Measurements from ENCODE around the gene TSEN15.
"Not testable (repeated sequence)": the region's sequence is repeated elsewhere in the genome, so short reads cannot be mapped to it uniquely, and the experiment has no call there.

The TSEN15 gene

GRCh38 chr1:184031409-184032107 is 20.0 kb upstream of the TSEN15 start:
- DNase-seq = no peak

- no peak for DNase-seq
Observed at GRCh38 chr1:184032306-184032929, 19.1 kb upstream of the TSEN15 start.

- DNase-seq = no peak
Observed at GRCh38 chr1:184032930-184033418, 18.6 kb upstream of the TSEN15 start.

GRCh38 chr1:184033711-184034167 is 17.8 kb upstream of the TSEN15 start:
- DNase-seq = no peak

GRCh38 chr1:184034761-184035379 is 16.7 kb upstream of the TSEN15 start:
- DNase-seq = no peak

GRCh38 chr1:184035719-184036516 is 15.6 kb upstream of the TSEN15 start:
- no peak for DNase-seq

GRCh38 chr1:184036517-184036949 is 15.0 kb upstream of the TSEN15 start:
- no peak for DNase-seq

GRCh38 chr1:184037849-184038591 is 13.5 kb upstream of the TSEN15 start:
- DNase-seq = no peak

GRCh38 chr1:184039126-184039525 is 12.4 kb upstream of the TSEN15 start:
- no peak for DNase-seq

- DNase-seq = no peak
Observed at GRCh38 chr1:184041731-184042130, 9.8 kb upstream of the TSEN15 start.

- DNase-seq = not testable (repeated sequence)
Observed at GRCh38 chr1:184043315-184043714, 8.2 kb upstream of the TSEN15 start.

- DNase-seq = no peak
Observed at GRCh38 chr1:184044603-184045376, 6.7 kb upstream of the TSEN15 start.

GRCh38 chr1:184047541-184047940 is 4.0 kb upstream of the TSEN15 start:
- not testable (repeated sequence) for DNase-seq

GRCh38 chr1:184048561-184049240 is 2.8 kb upstream of the TSEN15 start:
- no peak for DNase-seq

- DNase-seq = no peak
Observed at GRCh38 chr1:184049291-184049690, 2.2 kb upstream of the TSEN15 start.

GRCh38 chr1:184049836-184050468 is 1.6 kb upstream of the TSEN15 start:
- no peak for DNase-seq

GRCh38 chr1:184050636-184051035 is 894 bp upstream of the TSEN15 start:
- no peak for DNase-seq

GRCh38 chr1:184051138-184051484 is 419 bp upstream of the TSEN15 start:
- DNase-seq = no peak

GRCh38 chr1:184052194-184052559 is 647 bp downstream of the TSEN15 start:
- DNase-seq = no peak

GRCh38 chr1:184052750-184053149 is 1.2 kb downstream of the TSEN15 start:
- DNase-seq = no peak

- no peak for DNase-seq
Observed at GRCh38 chr1:184053881-184054280, 2.4 kb downstream of the TSEN15 start.

Measured in activated T-cell treated with anti-CD3 and anti-CD28 coated beads for 4 hours (primary cell).